Endodermal cell (in vitro differentiated cells): ENCODE results near the gene TRIM10. TPM values are rescaled to one million over a fixed set of nuclear protein-coding genes. Genes with fewer than 3 reads are reported as not detected.
A peak's percentile ranks its signal among the peaks of the same experiment; 100 is the strongest.

Source experiments
- DNase-seq: peaks from one replicate; pipeline ENCODE4 v3.0.0-alpha.2; 2017
- H3K27ac ChIP-seq: 2 replicates; pipeline ENCODE4 v1.5.1; 2013; ENCODE audit warnings: mild to moderate bottlenecking, low read depth, low read length, moderate library complexity
- H3K27me3 ChIP-seq: 2 replicates; pipeline ENCODE4 v1.6.1; 2013; ENCODE audit warnings: mild to moderate bottlenecking, low read length, moderate library complexity; ENCODE audit not compliant: insufficient read depth, control insufficient read depth, poor library complexity, severe bottlenecking
- H3K36me3 ChIP-seq: 2 replicates; pipeline ENCODE4 v1.7.0; 2013; ENCODE audit warnings: mild to moderate bottlenecking, low read length, moderate library complexity; ENCODE audit not compliant: control insufficient read depth, insufficient read depth
- H3K4me1 ChIP-seq: one replicate; pipeline ENCODE4 v1.7.0; 2013; ENCODE audit warnings: low read length; ENCODE audit not compliant: control insufficient read depth, insufficient read depth
- H3K4me3 ChIP-seq: 2 replicates; pipeline ENCODE4 v1.5.1; 2013; ENCODE audit warnings: mild to moderate bottlenecking, low read length, moderate library complexity
- H3K9ac ChIP-seq: 2 replicates; pipeline ENCODE4 v1.6.1; 2013; ENCODE audit warnings: mild to moderate bottlenecking, low read length, moderate library complexity; ENCODE audit not compliant: poor library complexity, severe bottlenecking; ENCODE audit errors: extremely low read depth
- H3K9me3 ChIP-seq: 2 replicates; pipeline ENCODE4 v1.6.1; 2013; ENCODE audit warnings: mild to moderate bottlenecking, low read length, moderate library complexity; ENCODE audit not compliant: control insufficient read depth
- H3K27ac Mint-ChIP-seq: 2 replicates; pipeline ENCODE4 v1.8.0; 2020; ENCODE audit warnings: mixed read lengths
- H3K27me3 Mint-ChIP-seq: 2 replicates; pipeline ENCODE4 v1.8.0; 2021; ENCODE audit warnings: mild to moderate bottlenecking, mixed read lengths; ENCODE audit not compliant: insufficient read depth
- H3K36me3 Mint-ChIP-seq: 2 replicates; pipeline ENCODE4 v1.8.0; 2020; ENCODE audit warnings: low read depth, mixed read lengths
- H3K4me1 Mint-ChIP-seq: 2 replicates; pipeline ENCODE4 v1.8.0; 2020; ENCODE audit warnings: mixed read lengths
- H3K4me3 Mint-ChIP-seq: 2 replicates; pipeline ENCODE4 v1.8.0; 2020; ENCODE audit warnings: mild to moderate bottlenecking, moderate library complexity, mixed read lengths
- H3K9me3 Mint-ChIP-seq: 2 replicates; pipeline ENCODE4 v1.8.0; 2020; ENCODE audit warnings: mild to moderate bottlenecking, mixed read lengths
- CTCF ChIP-seq: fragments of 200-600 bp; sonication (generic); conservative IDR thresholded peaks from 2 replicates; pipeline ENCODE4 v1.5.0; 2021; ENCODE audit warnings: antibody characterized with exemption, mild to moderate bottlenecking
- WGBS, 2 experiments: methylation state at CpG; one replicate each; pipeline versions ENCODE4 v1.1.5 to v1.1.7; 2013; ENCODE audit warnings: missing lambda C conversion rate in 2 of 2, mixed read lengths in 1 of 2; ENCODE audit not compliant: insufficient coverage in 1 of 2, insufficient read length in 1 of 2; 5-methylcytosine and 5-hydroxymethylcytosine counted together
- total RNA-seq, 2 donors: library from RNA; stranded (reverse); fragmentation: NEBNext Ultra II Directional in 1 of 2; extraction: Animal tissue kit (Norgen Biotek cat#: 25700) in 1 of 2; gene quantifications; 2 replicates in 1 of 2; 3 replicates in 1 of 2; pipeline ENCODE4 v1.2.1, GENCODE V29; 2021

Gene TRIM10
- total RNA-seq, 2 donors from 2014 or later = not detected

DNA sequence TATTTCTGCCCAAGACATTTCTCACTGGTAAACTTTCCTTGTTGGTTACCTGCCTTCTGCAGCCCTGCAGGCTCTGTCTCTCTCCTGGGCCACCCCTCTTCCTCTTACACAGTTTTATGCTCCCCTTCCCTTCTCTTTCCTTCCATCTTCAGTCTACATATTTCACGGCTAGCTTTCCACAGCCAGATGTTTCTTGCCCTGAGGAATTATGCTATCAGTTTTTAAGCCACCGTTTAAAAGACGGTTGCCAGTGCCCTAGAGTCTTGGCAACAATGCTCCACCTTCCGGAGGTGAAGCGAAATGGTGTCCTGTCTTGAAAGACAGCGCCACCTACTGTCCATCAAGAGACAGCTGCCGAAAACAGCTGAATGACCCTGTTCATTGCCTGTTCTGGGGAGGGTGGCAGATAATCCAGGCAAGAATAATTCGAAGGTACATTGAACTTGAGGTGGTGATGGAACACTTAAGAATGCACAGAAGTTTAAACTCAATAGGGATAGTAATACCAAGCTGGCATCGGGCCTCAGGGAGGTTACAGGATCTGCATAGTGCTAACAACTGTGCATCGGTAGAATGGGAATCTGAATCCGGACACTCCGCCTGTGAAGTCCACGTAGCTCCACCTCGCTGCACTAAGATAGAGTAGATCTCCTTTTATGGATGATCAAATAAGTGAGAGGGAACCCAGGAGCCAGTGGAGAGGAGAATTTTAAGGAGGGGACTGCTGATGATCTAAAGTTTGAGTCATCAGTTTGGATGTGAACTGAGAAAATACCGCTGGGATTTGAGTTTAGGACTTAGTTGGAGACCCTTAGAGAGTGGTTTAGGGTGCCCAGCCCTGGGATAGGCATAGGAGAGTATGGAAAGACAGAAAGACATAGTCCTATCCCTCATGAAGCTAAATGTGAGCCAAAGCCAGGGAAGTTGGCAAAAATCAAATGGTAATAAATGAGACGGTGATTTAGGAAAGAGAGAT, 29.8 kb downstream of the TRIM10 start:
- Histone ChIP-seq H3K36me3 (no peaks in the 10 kb centered on the region), H3K9me3 (no peaks in the 10 kb centered on the region), H3K27me3 (peaks cover 81% of the 10 kb centered on the region), H3K9ac (no peak overlapping the region), H3K4me1 (no peaks in the 10 kb centered on the region), H3K4me3 (no peak overlapping the region), H3K27ac (no peak overlapping the region)
- no peak overlapping the region for H3K4me3 Mint-ChIP-seq
- no peaks in the 10 kb centered on the region for H3K9me3 Mint-ChIP-seq
- H3K36me3 Mint-ChIP-seq = no peaks in the 10 kb centered on the region
- peaks cover 7% of the 10 kb centered on the region for H3K4me1 Mint-ChIP-seq
- TF ChIP-seq CTCF = peak; percentile 99
- peaks cover 85% of the 10 kb centered on the region for H3K27me3 Mint-ChIP-seq
- 41 to 45% methylated on average over 15 to 16 of the region's 16 CpGs for WGBS, 2 experiments
- H3K27ac Mint-ChIP-seq = no peak overlapping the region
- peak; percentile 86 for DNase-seq

DNA sequence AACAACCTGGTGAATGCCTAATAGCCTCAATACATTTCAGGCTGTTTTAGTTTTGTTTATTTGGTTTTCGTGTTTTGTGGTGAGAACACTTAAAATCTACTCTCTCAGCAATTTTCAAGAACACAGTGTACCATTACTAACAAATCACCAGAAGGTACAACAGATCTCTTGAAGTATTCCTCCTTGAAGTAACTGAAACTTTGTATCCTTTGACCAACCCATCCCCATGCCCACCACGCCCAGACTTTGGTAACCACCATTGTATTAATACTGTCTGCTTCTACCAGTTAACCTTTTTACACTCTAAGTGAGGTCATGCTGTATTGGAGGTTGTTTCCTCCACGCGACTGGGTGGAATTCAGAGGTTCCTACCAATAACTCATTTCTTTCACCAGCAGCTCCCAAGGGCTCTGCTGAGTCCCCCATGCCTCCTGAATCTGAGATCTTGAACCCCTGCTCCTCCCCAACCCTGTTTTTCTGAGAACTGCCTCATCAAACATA, 30.8 kb downstream of the TRIM10 start:
- H3K4me1 ChIP-seq = no peaks in the 10 kb centered on the region
- Mint-ChIP-seq H3K27ac (no peak overlapping the region), H3K9me3 (no peaks in the 10 kb centered on the region), H3K4me1 (peaks cover 7% of the 10 kb centered on the region), H3K4me3 (no peak overlapping the region), H3K27me3 (peaks cover 87% of the 10 kb centered on the region), H3K36me3 (no peaks in the 10 kb centered on the region)
- no peak overlapping the region for H3K27ac ChIP-seq
- H3K36me3 ChIP-seq = no peaks in the 10 kb centered on the region
- peaks cover 90% of the 10 kb centered on the region for H3K27me3 ChIP-seq
- DNase-seq = no peak
- no peak overlapping the region for H3K9ac ChIP-seq
- WGBS, 2 experiments = 86% methylated on average over 4 of the region's 4 CpGs; no CpG with 5 or more reads in 1 of the 2 experiments
- H3K9me3 ChIP-seq = no peaks in the 10 kb centered on the region
- no peak overlapping the region for H3K4me3 ChIP-seq
- no peak for TF ChIP-seq CTCF

GRCh38 chr6:30129265-30130178, 31.5 kb downstream of the TRIM10 start:
- no peak overlapping the region for H3K4me3 Mint-ChIP-seq
- H3K36me3 ChIP-seq = no peaks in the 10 kb centered on the region
- peaks cover 96% of the 10 kb centered on the region for H3K27me3 ChIP-seq

More at GRCh38 chr6:30129265-30130178, 31.5 kb downstream of the TRIM10 start:
- H3K36me3 Mint-ChIP-seq = no peaks in the 10 kb centered on the region
- 87 to 90% methylated on average over 6 to 10 of the region's 10 CpGs for WGBS, 2 experiments
- no peaks in the 10 kb centered on the region for H3K9me3 ChIP-seq
- peaks cover 88% of the 10 kb centered on the region for H3K27me3 Mint-ChIP-seq
- H3K27ac Mint-ChIP-seq = no peak overlapping the region
- H3K27ac ChIP-seq = no peak overlapping the region
- H3K4me1 Mint-ChIP-seq = peaks cover 7% of the 10 kb centered on the region
- no peak for TF ChIP-seq CTCF
- no peaks in the 10 kb centered on the region for H3K9me3 Mint-ChIP-seq
- no peaks in the 10 kb centered on the region for H3K4me1 ChIP-seq
- DNase-seq = no peak
- no peak overlapping the region for H3K4me3 ChIP-seq
- H3K9ac ChIP-seq = no peak overlapping the region
